Measurements from ENCODE around the gene LRRC41.
"Not testable (repeated sequence)": the region's sequence is repeated elsewhere in the genome, so short reads cannot be mapped to it uniquely, and the experiment has no call there.

The LRRC41 gene

DNA sequence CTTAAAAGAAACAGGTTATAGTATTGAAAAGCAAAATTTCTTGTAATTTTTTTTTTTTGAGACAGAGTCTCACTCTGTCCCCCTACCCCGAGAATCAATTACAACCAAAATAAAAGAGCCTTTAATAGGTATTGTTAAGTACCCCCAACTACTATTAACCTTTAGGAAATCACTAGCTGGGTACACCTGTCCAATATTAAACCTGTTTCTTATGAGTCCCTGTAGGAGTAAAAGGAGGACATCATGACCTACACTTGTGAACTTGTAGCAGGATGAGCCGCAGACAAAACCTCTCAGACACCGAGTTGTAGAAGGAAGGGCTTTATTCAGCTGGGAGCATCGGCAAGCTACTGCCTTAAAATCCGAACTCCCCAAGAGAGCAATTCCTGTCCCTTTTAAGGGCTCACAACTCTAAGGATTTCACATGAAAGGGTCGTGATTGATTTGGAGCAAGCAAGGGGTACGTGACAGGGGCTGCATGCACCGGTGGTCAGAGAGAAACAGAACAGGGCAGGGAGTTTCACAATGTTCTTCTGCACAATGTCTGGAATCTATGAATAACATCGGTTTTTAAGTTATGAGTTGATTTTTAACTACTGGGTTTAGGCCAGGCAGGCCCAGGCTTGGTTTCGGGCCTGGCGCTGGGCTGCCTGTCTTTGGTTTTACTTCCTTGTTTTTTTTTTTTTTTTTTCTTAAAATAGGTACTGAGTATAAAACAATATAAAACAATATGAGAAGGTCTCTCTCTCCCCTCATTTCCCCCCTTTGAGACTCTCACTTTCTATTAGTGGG, 22.1 kb upstream of the LRRC41 start:
- DNase-seq (ENCODE audit: low read depth in 2 of 2, low spot score in 1 of 2), result not testable (repeated sequence)

DNA sequence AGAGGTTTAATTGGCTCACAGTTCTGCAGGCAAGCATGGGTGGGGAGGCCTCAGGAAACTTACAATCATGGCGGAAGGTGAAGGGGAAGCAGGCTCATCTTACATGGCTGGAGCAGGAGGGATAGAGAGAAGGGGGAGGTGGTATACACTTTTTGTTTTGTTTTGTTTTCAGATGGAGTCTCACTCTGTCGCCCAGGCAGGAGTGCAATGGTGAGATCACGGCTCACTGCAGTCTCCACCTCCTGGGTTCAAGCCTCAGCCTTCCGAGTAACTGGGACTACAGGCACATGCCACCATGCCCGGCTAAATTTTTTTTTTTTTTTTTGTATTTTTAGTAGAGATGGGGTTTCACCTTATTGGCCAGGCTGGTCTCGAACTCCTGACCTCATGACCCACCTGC, 18.8 kb upstream of the LRRC41 start:
- not testable (repeated sequence) for DNase-seq (ENCODE audit: low read depth in 2 of 2, low spot score in 1 of 2)

DNA sequence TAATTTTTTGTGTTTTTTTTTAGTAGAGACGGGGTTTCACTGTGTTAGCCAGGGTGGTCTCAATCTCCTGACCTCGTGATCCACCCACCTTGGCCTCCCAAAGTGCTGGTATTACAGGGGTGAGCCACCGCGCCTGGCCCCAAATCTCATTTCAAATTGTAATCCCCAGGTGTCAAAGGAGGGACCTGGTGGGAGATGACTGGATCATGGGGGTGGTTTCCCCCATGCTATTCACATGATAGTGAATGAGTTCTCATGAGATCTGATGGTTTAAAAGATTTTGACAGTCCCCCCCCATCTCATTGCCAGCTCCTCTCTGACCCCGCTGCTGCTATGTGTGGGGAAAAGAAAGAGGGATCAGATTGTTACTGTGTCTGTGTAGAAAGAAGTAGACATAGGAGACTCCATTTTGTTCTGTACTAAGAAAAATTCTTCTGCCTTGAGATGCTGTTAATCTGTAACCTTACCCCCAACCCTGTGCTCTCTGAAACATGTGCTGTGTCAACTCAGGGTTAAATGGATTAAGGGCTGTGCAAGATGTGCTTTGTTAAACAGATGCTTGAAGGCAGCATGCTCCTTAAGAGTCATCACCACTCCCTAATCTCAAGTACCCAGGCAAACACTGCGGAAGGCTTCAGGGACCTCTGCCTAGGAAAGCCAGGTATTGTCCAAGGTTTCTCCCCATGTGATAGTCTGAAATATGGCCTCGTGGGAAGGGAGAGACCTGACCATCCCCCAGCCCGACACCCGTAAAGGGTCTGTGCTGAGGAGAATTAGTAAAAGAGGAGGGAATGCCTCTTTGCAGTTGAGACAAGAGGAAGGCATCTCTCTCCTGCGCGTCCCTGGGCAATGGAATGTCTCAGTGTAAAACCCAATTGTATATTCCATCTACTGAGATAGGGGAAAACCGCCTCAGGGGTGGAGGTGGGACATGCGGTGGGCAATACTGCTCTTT, 16.8 kb upstream of the LRRC41 start:
- not testable (repeated sequence) for DNase-seq (ENCODE audit: low read depth in 2 of 2, low spot score in 1 of 2)

DNA sequence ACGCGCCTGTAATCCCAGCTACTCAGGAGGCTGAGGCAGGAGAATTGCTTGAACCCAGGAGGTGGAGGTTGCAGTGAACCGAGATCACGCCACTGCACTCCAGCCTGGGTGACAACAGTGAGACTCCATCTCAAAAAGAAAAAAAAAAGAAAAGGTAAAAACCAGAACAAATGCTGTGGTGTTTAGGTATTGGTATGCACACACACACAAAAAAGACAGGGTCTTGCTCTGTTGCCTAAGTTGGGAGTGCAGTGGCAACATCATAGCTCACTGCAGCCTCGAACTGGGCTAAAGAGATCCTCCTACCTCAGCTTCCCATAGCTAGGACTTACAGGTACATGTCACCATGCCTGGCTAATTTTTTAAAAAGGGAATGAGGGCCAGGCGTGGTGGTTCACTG, 15.9 kb upstream of the LRRC41 start:
- not testable (repeated sequence) for DNase-seq (ENCODE audit: low read depth in 2 of 2, low spot score in 1 of 2)

DNA sequence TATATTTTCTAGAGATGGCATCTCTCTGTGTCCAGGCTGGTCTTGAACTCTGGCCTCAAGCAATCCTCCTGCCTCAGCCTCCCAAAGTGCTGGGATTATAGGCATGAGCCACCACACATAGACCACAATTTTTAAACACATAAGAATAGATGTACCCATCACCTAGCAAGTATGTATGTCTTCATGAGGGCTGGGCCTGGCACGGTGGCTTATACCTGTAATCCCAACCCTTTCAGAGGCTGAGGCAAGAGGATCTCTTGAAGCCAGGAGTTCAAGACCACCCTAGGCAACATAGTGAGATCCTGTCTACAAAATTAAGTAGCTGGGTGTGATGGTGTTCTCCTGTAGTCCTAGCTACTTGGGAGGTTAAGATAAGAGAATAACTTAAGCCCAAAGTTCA, 13.9 kb upstream of the LRRC41 start:
- no peak for DNase-seq (ENCODE audit: low read depth in 2 of 2, low spot score in 1 of 2)

DNA sequence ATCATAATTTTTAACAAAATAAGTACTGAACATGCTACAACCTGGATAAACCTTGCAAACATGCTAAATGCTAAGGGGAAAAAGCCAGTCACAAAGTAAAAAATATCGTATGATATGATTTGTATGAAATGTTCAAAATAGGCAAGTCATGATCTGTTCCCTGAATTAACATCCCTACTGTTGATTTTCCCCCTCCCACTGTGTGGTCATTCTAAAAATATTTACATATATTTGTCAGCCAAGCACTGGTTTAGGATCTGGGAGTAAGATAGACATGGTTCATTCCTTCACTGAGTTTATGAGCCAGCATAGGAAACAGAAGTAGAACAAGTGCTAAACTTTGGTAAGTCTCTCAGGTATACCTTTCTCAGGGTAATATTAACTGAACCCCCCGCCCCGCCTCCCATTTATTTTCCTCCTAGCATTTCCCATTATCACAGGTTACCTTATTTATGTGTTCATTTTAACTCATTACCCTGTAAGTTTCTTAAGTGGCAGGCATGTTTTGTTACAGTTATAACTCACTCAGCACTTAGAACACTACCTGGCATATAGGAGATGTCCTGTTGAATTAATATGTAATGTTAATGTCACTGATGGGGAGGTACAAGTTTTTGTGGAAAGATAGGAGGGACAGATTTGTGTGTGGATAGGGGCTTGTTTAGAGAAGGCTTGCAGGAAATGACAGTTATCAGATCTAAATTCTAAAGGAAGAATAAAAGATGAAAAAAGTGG, 12.4 kb upstream of the LRRC41 start:
- no peak for DNase-seq (ENCODE audit: low read depth in 2 of 2, low spot score in 1 of 2)

DNA sequence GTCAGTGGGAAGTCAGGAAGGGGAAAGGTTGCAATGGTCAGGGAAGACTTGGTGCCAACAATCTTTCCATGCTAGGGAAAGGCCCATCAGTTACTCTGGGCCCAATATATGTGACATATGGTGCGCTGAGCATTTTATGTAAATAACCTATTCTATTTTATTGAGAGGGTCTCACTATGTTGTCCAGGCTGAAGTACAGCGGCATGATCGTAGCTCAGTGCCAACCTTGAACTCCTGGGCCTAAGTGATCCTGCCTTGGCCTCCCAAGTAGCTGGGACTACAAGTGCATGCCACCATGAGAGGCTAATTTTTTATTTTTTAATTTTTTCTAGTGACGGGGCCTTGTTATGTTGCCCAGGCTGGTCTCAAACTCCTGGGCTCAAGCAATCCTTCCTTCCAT, 6.9 kb upstream of the LRRC41 start:
- DNase-seq (ENCODE audit: low read depth in 2 of 2, low spot score in 1 of 2), result no peak

DNA sequence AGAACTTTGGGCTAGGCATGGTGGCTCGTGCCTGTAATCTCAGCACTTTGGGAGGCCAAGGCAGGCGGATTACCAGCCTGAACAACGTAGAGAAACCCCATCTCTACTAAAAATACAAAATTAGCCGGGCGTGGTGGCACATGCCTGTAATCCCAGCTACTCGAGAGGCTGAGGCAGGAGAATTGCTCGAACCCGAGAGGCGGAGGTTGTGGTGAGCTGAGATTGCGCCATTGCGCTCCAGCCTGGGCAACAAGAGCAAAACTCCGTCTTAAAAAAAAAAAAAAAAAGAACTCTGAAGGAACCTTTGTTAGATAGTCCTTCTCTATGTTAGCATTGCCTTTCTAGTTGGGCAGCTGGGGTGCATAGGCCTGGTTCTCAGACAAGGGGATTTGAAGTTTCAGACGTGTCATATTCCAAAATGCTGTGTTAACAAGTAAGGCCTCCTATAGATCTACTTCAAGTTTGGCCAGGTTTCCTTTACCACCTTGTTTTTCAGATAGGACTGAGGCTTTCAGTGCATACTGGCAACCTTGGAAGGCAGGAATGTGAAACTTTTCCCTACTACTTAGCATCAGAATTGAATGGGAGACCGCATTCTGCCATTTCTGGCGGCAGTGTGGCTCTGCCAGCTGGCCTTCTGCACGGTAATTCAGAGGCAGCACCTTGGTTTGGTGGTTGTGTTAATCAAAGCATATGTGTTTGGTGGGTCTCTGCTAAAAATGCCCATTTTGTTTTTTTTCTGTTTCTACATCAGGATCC, 6.2 kb upstream of the LRRC41 start:
- no peak for DNase-seq (ENCODE audit: low read depth in 2 of 2, low spot score in 1 of 2)

DNA sequence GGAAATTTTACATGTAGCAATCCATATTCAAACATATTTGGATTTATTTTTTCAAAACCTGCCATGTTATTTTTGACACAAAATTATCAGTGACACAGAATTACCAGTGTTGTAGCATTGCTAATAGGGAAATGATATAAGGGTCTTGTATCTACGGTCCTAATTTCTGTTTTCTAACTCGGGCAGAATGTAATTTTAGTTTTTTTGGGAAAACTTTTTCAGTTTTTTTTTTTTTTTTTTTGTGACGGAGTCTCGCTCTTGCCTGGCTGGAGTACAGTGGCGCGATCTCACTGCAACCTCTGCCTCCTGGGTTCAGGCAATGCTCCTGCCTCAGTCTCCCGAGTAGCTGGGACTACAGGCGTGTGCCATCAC, 2.7 kb upstream of the LRRC41 start:
- no peak for DNase-seq (ENCODE audit: low read depth in 2 of 2, low spot score in 1 of 2)

DNA sequence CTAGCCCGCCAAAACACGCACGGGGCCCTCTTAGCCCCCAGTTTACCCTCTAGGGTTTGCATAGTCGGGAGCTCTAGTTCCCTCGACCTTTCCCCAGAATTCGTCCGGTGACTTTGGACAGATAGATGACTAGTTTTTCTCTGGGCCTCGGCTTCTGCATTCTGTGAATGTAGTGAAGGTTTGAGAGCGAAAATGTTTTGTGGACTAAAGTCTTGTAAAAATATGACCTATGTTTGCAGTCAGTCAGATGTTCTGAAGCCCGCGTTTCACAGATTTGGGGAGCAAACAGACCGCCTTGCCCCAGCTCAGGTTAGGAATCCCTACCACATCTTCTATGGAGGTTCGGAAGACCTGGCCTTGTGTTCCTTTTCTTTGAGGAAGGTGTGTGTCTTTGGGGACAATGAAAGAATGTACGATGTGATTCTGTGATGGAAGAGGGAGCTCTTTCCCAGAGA, 483 bp upstream of the LRRC41 start:
- DNase-seq (ENCODE audit: low read depth in 2 of 2, low spot score in 1 of 2), result no peak

DNA sequence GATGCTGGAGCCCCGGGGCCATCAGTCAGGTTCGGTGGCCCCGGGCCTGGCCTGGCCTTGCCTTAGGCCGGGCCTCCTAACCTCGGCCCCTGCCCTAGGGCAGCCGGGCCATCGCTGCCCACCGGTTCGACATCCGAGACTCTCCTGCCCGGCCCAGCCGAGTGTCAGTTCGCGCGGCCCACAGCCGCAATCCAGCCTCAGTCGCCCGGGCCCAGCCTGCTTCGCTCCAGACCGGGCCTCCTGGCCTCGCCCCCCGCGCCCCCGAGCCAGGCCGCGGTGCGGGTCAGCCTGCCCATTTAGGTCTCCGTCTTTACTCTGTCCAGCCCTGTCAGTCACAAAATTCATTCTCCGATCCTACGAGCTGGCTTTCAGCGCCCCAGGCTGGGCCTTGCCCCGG, 777 bp downstream of the LRRC41 start:
- DNase-seq (ENCODE audit: low read depth in 2 of 2, low spot score in 1 of 2), result peak in 1 of 2 donors; percentile 6

DNA sequence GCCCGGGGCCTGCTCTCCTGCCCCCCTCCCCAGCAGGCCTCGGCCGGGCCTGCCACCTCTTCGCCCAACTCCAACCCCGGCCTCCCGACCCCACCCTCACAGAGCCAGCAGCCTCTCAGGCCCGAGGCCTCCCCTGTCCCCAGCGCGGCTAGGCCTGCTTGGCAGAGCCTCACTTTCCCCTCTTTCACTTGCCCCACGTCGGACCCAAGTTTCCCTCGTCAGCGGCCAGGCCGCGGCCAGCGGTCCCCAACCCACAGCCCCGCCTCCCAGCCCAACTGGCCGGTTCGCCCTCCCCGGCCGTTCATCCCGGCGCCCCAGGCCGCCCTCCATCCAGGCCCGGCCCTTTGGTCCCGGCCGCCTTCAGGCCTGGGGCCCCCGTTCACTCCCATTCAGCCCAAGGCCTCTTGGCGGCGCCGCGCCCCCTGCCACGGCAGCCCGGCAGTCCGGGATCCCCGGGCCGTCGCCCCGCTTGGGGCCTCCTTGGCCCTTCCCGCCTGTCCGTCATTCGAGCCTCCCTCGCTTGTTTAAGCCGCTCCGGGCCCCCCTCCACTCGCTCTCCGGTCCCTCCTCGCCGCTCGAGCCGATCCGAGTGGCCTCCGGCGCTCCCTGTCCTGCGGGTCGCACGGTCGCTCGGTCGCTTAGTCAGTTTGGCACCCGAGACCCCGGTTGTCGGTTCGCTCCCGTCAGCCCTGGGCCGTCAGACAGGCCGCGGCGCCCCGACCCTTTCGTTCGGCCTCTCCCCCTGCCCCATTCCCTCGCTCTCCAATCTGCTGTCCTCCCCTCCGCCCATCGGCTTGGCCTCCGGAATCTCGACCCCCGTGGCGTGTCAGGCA, 1.4 kb downstream of the LRRC41 start:
- peak in 1 of 2 donors; percentile 10 for DNase-seq (ENCODE audit: low read depth in 2 of 2, low spot score in 1 of 2)

DNA sequence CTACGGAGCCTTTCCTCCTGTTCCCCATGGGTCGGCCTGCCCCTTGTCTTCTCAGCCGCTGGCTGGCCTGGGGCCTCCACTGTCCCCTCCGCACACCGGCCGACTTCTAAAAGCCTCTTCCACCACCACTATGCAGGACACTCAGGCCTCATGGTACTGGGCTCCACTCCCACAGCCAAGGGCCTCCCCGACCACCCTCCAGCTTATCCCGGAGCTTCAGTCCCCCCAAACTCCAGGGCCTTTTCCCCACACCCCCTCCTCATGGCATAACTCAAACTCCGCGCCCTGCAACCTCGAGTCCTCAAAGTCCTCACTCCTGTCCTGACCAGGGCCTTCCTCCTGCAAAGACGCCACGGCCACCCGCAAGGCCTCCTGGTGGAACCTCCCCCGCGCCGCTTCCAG, 2.0 kb downstream of the LRRC41 start:
- no peak for DNase-seq (ENCODE audit: low read depth in 2 of 2, low spot score in 1 of 2)

DNA sequence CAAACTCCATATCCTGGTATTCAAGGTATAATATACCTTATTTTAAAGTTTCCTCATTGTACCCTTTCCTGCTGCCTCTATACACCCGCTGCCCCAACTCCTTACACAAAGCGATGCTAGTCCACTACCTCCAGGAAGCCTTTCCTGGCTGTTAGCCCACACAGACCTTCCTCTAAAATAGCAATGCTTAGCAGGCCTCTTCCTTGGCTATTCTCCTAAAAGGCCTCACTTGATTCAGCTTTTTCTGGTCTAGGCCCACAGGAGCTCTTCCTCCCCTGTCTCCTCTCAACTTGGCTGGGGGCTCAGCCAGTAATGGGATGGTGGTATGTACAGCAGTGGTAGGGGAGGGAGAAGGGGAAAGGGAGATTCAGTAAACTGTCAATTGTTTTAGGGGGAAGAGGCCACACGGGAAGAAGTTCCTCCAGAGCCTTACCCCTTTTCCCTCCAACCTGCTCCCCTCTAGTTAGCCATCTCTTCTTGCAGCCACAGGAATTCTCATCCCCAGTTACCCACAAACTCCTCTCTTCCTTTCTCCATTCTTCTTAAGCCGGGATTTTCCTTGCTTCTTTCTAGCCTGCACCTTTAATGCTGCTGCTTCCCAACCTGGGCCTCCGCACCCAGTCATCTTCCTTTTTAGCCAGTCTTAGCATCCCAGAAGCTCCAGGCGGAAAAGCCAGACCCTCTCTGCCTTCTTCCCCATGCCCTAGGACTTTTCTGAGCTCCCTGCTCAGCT, 2.6 kb downstream of the LRRC41 start:
- no peak for DNase-seq (ENCODE audit: low read depth in 2 of 2, low spot score in 1 of 2)

DNA sequence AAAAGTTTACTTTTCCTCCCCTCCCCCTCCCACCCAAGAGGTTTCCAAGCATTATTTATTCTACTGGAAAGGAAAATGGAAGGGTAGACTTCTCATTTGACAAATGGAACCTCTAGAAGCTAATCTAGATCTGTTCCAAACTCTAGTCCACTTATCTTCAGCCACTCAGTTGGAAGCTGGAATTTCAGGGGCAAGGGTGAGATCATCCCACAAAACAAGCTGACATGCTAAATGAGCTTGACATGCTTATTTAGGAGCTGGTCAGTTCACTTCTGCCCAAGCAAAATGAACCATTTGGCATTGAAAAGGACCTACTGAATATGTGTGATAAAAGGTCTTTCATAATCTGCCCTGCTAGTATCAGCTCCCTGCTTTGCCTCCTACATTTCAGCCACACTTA, 5.0 kb downstream of the LRRC41 start:
- DNase-seq (ENCODE audit: low read depth in 2 of 2, low spot score in 1 of 2), result no peak

DNA sequence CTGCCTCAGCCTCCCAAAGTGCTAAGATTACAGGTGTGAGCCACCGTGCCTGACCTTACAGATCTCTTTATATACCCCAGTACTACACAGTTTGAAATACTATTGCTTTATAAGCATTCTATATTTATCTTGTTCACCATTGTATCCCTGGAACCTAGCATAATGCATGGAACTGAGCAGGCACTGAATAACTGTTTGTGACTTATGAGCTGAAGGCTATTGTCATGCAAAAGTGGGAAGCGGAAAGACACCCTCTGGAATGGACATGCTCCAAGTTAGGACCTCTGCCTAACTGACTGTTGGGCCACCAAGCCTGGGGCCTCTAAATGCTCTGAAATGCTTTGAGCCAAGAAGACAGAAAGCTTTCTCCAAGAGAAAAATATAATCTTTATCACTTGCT, 8.1 kb downstream of the LRRC41 start:
- DNase-seq (ENCODE audit: low read depth in 2 of 2, low spot score in 1 of 2), result no peak

DNA sequence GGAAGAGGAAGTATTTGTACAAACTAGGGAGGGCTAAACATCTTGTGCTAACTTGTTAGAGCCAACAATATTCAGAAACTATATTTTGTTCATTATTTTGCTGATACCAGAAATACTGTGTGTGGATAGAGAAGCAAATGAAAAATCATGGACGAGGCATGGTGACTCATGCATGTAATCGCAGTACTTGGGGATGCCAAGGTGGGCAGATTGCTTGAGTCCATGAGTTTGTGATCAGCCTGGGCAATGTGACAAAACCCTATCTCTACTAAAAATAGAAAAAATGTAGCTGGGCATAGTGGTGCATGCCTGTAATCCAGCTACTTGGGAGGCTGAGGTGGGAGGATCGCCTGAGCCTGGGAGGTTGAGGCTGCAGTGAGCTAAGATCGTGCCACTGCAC, 13.4 kb downstream of the LRRC41 start:
- no peak for DNase-seq (ENCODE audit: low read depth in 2 of 2, low spot score in 1 of 2)

DNA sequence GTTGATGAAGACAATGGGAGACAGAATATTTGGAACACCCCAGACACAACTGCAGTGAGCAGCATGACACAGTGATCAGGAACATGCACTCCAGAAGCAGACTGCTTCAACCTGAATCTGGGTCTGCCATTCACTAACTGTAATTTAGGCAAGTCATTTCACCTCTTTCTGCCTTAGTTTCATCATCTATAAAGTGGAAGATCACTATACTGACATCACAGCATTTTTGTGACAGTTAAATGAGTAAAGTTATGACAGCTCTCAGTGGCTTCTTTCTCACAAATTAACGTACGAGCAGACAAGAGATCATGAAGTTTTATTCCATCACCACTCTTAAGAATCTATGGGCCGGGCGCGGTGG, 14.3 kb downstream of the LRRC41 start:
- no peak for DNase-seq (ENCODE audit: low read depth in 2 of 2, low spot score in 1 of 2)

DNA sequence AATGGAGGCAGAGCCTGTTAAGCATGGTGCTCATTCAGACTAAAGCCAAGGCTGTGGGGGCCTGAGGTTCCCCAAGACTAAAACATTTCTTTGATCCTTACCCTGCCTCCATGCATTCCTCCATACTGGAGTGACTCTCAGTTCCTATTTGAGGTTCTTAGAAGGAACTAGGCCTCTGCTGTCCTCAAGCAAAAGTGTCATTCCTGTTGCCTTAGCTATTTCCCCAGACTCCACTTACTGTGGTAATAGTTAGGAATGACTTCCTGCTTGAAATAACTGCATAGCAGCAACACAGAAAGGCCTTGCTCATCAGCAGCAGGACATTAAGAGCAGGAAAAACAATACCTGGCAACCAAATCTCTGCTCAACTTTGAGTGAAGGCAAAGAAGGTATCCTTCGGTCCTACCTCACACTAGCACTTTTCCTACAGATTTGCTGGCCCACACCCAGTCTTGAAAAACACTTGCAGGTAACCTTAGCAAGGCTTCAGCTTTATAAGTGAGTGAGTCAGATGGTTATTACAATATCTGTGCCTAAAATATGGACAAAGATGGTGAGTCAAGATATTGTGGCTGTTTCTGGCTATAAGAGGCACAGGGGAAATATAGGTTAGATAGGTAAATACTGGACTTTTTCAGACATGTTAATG, 14.8 kb downstream of the LRRC41 start:
- no peak for DNase-seq (ENCODE audit: low read depth in 2 of 2, low spot score in 1 of 2)
